ENCODE results near the gene CHCHD10. TPM values are rescaled to one million over a fixed set of nuclear protein-coding genes. Genes with fewer than 3 reads are reported as not detected.

CHCHD10 gene
- total RNA-seq, 6 experiments from 2014 or later, result 133 to 416 (median 252) TPM

DNA sequence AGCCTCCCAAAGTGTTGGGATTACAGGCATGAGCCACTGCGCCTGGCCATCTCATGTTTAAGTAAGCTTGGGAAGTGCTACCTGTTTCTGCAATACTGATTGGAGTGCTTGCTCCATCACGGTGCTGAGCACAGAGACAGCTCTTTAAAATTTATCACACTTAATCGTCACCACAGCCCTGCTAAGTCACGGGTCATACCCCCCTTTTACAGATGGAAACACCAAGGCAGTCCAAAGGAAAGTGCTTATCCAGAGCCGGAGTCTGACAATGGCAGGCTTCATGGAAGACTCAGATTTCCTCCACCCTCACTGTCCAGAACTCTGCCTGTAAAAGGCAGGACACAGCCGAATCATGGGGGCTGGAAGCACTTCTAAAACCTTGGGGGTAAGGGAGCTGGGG lies 7.7 kb downstream of the CHCHD10 start:
- Histone ChIP-seq H3K27me3 (no peaks in the 10 kb centered on the region), H3K9me3 (no peaks in the 10 kb centered on the region), H3K4me3 (no peak overlapping the region), H3K27ac (no peak overlapping the region), H3K36me3 (peaks cover 0 to 11% (median 5%) of the 10 kb centered on the region in 4 donors), H3K4me1 (peaks cover 0 to 16% (median 4%) of the 10 kb centered on the region in 4 donors)
- no peak for ATAC-seq
- no peak for TF ChIP-seq POLR2A (IDR thresholded peaks at IDR 0.05)
- no peak for TF ChIP-seq CTCF (IDR thresholded peaks at IDR 0.05)
- 74% methylated on average over 5 of the region's 6 CpGs for WGBS (ENCODE audit: insufficient coverage, low coverage, low lambda C conversion rate, missing lambda C conversion rate)
- intact Hi-C loops (cut with DNase I), result no loop called here
- DNase-seq, result no peak

GRCh38 chr22:23759566-23759965 lies 8.2 kb downstream of the CHCHD10 start:
- WGBS (ENCODE audit: insufficient coverage, low coverage, low lambda C conversion rate, missing lambda C conversion rate), result 98% methylated on average over 4 of the region's 4 CpGs
- peaks cover 0 to 11% (median 5%) of the 10 kb centered on the region in 4 donors for H3K36me3 ChIP-seq
- ATAC-seq (no peak), DNase-seq (no peak)
- H3K27me3 ChIP-seq, result no peaks in the 10 kb centered on the region
- intact Hi-C loops (cut with DNase I), result no loop called here
- H3K4me3 ChIP-seq, result no peak overlapping the region
- H3K27ac ChIP-seq, result no peak overlapping the region
- no peaks in the 10 kb centered on the region for H3K9me3 ChIP-seq
- TF ChIP-seq CTCF (IDR thresholded peaks at IDR 0.05) (no peak), POLR2A (IDR thresholded peaks at IDR 0.05) (no peak)
- H3K4me1 ChIP-seq, result peaks cover 0 to 11% (median 1%) of the 10 kb centered on the region in 4 donors

DNA sequence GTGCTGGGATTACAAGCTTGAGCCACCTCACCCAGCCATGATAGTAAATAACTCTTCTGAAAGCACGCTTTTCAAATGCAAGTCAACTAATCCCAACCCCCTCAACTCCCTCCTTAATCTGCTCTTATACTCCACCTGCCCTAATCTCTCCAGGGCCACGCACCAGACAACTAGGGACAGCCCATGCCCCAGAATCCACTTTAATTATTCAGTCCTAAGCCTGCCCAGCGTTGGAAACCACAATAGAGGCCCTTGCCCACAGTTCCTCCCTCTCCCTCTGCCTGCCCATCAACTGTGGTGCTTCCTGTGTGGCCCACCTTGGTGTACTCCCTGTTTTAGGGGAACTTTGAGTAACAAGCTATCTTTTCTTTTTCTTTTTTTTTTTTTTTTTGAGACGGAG lies 10.9 kb downstream of the CHCHD10 start:
- TF ChIP-seq POLR2A (IDR thresholded peaks at IDR 0.05), result no peak
- no peak for TF ChIP-seq CTCF (IDR thresholded peaks at IDR 0.05)
- WGBS (ENCODE audit: insufficient coverage, low coverage, low lambda C conversion rate, missing lambda C conversion rate), result 34% methylated on average over 3 of the region's 4 CpGs
- H3K4me3 ChIP-seq, result no peak overlapping the region
- intact Hi-C loops (cut with DNase I), result no loop called here
- no peaks in the 10 kb centered on the region for H3K4me1 ChIP-seq
- H3K36me3 ChIP-seq, result no peaks in the 10 kb centered on the region
- H3K27ac ChIP-seq, result no peak overlapping the region
- no peaks in the 10 kb centered on the region for H3K9me3 ChIP-seq
- DNase-seq (no peak), ATAC-seq (no peak)
- no peaks in the 10 kb centered on the region for H3K27me3 ChIP-seq

DNA sequence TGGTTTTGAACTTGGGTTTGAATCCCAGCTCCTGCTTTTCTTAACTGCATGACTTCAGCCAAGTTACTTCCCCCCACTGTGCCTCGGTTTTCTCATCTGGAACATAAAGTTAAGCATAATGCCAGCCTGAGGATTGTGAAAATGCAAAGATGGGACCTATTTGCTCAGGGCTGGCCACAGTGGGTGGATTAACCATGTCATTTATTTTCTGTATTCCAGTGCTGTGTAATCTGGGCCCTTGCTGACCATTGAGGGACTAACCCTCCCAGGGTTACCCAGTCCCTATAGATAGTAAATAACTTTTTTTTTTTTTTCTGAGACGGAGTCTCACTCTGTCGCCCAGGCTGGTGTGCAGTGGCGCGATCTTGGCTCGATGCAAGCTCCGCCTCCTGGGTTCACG lies 12.1 kb downstream of the CHCHD10 start:
- Histone ChIP-seq H3K27ac (no peak overlapping the region), H3K4me3 (no peak overlapping the region), H3K9me3 (no peaks in the 10 kb centered on the region), H3K27me3 (no peaks in the 10 kb centered on the region), H3K36me3 (no peaks in the 10 kb centered on the region), H3K4me1 (no peaks in the 10 kb centered on the region)
- intact Hi-C loops (cut with DNase I), result no loop called here
- ATAC-seq, result no peak
- WGBS (ENCODE audit: insufficient coverage, low coverage, low lambda C conversion rate, missing lambda C conversion rate), result 76% methylated on average over 6 of the region's 8 CpGs
- DNase-seq, result no peak
- TF ChIP-seq POLR2A (IDR thresholded peaks at IDR 0.05) (no peak), CTCF (IDR thresholded peaks at IDR 0.05) (no peak)

All from right lobe of liver (tissue), 6 donors.